ENCODE measurements around the gene GSK3A.

Gene GSK3A

DNA sequence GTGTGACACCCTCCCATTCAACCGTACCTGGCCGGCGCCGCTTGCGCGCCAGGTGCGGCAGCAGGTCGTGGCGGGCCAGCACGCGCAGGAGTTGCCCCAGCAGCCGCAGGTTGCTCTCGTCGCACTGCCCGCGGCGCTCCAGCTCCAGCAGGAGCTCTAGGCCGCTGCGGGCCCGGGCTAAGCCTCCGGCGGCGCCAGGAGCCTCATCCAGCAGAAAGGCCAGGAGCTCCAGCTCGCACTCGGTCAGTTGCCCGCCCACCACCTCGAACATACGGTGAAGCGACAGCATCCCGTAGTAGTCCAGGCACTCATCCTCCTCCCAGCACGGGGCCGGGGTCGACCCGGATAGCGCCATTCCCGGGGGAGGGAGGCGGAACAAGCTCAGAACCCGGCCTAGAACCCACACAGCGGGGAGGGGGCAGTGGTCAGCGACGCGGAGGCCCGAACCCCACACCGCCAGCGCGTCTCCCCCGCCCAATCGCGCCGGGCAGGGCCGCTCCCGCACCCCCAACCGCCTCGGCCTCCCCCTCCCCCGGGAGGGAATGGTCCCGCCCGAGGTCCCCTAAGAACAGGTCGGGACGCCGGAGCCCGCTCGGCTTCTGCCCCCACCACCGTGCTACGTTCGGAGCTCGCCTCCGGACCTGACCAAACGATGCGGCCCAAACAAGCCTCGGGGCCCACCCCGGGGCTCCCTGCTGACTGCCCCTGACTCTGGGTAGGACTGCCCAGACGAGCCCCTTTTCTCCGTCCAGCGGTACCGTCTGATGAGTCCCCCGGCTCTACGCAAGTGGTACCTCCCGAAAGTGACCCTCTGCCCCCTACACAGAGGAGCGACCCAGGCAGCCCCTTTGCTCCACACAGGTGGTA, 25.5 kb downstream of the GSK3A start:
- H3K27ac ChIP-seq (ENCODE audit: low read length, poor library complexity, severe bottlenecking), result peak overlapping the region; percentile 56
- H3K27me3 ChIP-seq (ENCODE audit: control insufficient read depth in 1 of 2, insufficient read depth in 1 of 2, low read length in 2 of 2), result no peaks in the 10 kb centered on the region
- no peak overlapping the region for H2AK5ac ChIP-seq (ENCODE audit: low read length, severe bottlenecking)
- peak overlapping the region; percentile 45 to 88 for H3K18ac ChIP-seq (ENCODE audit: low read depth in 1 of 2, low read length in 2 of 2)
- peaks cover 28% of the 10 kb centered on the region for H3K4me1 ChIP-seq (ENCODE audit: control insufficient read depth, insufficient read depth, low read depth, low read length)
- H4K8ac ChIP-seq (ENCODE audit: low read length), result peak overlapping the region; percentile 84
- peak overlapping the region; percentile 94 for H3K9ac ChIP-seq (ENCODE audit: low read length)
- peak overlapping the region; percentile 64 to 67 for H3K4ac ChIP-seq (ENCODE audit: low read depth in 1 of 2, low read length in 2 of 2)
- peak overlapping the region; percentile 69 for H2AFZ ChIP-seq (ENCODE audit: low read depth, low read length)
- H3K23ac ChIP-seq (ENCODE audit: low read length in 2 of 2), result peak overlapping the region in 1 of 2 experiments; percentile 98
- no peak overlapping the region for H2BK5ac ChIP-seq (ENCODE audit: low read depth, low read length, poor library complexity, severe bottlenecking)
- H3K9me3 ChIP-seq (ENCODE audit: control insufficient read depth, low read length), result no peaks in the 10 kb centered on the region
- peaks cover 27% of the 10 kb centered on the region for H3K79me1 ChIP-seq (replicated peaks; ENCODE audit: low read length, poor library complexity, severe bottlenecking)
- H3K4me3 ChIP-seq (ENCODE audit: insufficient read depth in 1 of 2, low read depth in 1 of 2, low read length in 2 of 2), result peak overlapping the region; percentile 87 to 91
- peak overlapping the region; percentile 84 for H2BK15ac ChIP-seq (ENCODE audit: low read depth, poor library complexity, severe bottlenecking)
- H4K91ac ChIP-seq (ENCODE audit: low read length), result peak overlapping the region; percentile 88
- DNase-seq, result peak; percentile 58
- H2BK12ac ChIP-seq (ENCODE audit: low read length in 2 of 2), result peak overlapping the region in 1 of 2 experiments; percentile 75
- peaks cover 19 to 32% of the 10 kb centered on the region in 2 experiments for H3K36me3 ChIP-seq (ENCODE audit: control insufficient read depth in 1 of 2, insufficient read depth in 2 of 2, low read depth in 1 of 2, low read length in 2 of 2)
- H3K14ac ChIP-seq (ENCODE audit: low read length in 2 of 2), result peak overlapping the region in 1 of 2 experiments; percentile 93
- H3K4me2 ChIP-seq (ENCODE audit: low read length, poor library complexity, severe bottlenecking), result peak overlapping the region; percentile 98
- WGBS, result 1% methylated on average over 73 of the region's 79 CpGs
- peak overlapping the region; percentile 83 for H2BK120ac ChIP-seq (ENCODE audit: low read depth, low read length)

DNA sequence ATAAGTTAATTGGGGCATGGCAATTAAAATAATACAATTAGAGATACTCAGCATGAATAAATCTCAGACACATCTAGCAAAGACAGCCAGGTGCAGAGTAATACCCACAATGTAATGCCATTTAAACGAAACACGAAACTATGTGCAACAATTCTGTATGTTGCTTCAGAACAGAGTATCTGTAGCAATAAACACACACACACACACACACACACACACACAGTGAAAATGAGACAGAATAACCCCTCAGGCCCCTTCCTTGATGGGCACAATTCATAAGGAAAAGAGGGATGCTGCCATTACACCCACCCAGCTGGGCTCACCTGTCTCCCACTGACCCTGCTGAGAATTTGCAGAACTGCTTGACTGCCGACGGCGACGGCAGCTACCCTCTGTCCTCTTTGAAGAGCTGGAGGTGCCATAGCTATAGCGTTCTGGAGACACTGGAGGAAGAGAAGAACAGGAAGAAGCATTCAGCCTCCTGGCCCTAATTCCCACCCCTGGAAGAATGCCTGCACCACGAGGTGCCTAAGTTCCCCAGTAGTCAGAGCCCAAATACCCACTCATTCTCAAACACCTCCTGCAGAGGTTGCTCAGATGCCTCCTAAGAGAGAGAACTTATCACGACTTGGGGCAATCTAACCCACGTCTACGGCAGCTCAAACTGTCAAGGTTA, 27.5 kb downstream of the GSK3A start:
- peaks cover 29% of the 10 kb centered on the region for H3K79me1 ChIP-seq (replicated peaks; ENCODE audit: low read length, poor library complexity, severe bottlenecking)
- H3K4me3 ChIP-seq (ENCODE audit: insufficient read depth in 1 of 2, low read depth in 1 of 2, low read length in 2 of 2), result no peak overlapping the region
- H3K4ac ChIP-seq (ENCODE audit: low read depth in 1 of 2, low read length in 2 of 2), result no peak overlapping the region
- H4K8ac ChIP-seq (ENCODE audit: low read length), result no peak overlapping the region
- H3K4me1 ChIP-seq (ENCODE audit: control insufficient read depth, insufficient read depth, low read depth, low read length), result peaks cover 20% of the 10 kb centered on the region
- H3K27me3 ChIP-seq (ENCODE audit: control insufficient read depth in 1 of 2, insufficient read depth in 1 of 2, low read length in 2 of 2), result no peaks in the 10 kb centered on the region
- no peak overlapping the region for H3K9ac ChIP-seq (ENCODE audit: low read length)
- no peak overlapping the region for H2BK5ac ChIP-seq (ENCODE audit: low read depth, low read length, poor library complexity, severe bottlenecking)
- no peak overlapping the region for H4K91ac ChIP-seq (ENCODE audit: low read length)
- whole genome bisulfite sequencing, result 94% methylated on average over 9 of the region's 11 CpGs
- H3K23ac ChIP-seq (ENCODE audit: low read length in 2 of 2), result no peak overlapping the region
- no peak overlapping the region for H2AFZ ChIP-seq (ENCODE audit: low read depth, low read length)
- peaks cover 25 to 34% of the 10 kb centered on the region in 2 experiments for H3K36me3 ChIP-seq (ENCODE audit: control insufficient read depth in 1 of 2, insufficient read depth in 2 of 2, low read depth in 1 of 2, low read length in 2 of 2)
- no peak overlapping the region for H2BK120ac ChIP-seq (ENCODE audit: low read depth, low read length)
- H3K9me3 ChIP-seq (ENCODE audit: control insufficient read depth, low read length), result no peaks in the 10 kb centered on the region
- no peak overlapping the region for H3K14ac ChIP-seq (ENCODE audit: low read length in 2 of 2)
- H3K4me2 ChIP-seq (ENCODE audit: low read length, poor library complexity, severe bottlenecking), result no peak overlapping the region
- DNase-seq, result no peak
- H2BK12ac ChIP-seq (ENCODE audit: low read length in 2 of 2), result no peak overlapping the region
- H3K18ac ChIP-seq (ENCODE audit: low read depth in 1 of 2, low read length in 2 of 2), result no peak overlapping the region
- H2AK5ac ChIP-seq (ENCODE audit: low read length, severe bottlenecking), result no peak overlapping the region
- H2BK15ac ChIP-seq (ENCODE audit: low read depth, poor library complexity, severe bottlenecking), result no peak overlapping the region
- no peak overlapping the region for H3K27ac ChIP-seq (ENCODE audit: low read length, poor library complexity, severe bottlenecking)

DNA sequence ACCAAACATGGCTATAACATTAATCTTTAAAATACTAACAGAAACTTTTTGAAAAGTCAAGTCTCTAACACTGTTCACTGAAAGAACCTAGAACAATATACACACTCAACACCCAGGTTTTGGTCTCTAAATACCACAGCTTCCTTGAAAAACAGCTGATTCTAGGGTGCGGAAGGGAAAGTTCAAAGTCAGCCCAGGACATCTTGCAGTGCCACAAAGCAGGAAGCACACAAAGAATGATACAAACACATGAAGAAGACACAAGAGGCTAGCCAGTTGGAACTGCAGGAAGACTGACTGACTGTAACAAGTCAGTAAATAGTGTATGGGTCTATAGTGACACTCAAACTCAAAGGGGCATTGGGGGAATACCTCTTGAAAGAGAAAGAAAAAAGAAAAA, 29.5 kb downstream of the GSK3A start:
- Histone ChIP-seq H3K79me1 (replicated peaks; ENCODE audit: low read length, poor library complexity, severe bottlenecking) (peaks cover 36% of the 10 kb centered on the region), H3K14ac (ENCODE audit: low read length in 2 of 2) (no peak overlapping the region)
- DNase-seq, result no peak

DNA sequence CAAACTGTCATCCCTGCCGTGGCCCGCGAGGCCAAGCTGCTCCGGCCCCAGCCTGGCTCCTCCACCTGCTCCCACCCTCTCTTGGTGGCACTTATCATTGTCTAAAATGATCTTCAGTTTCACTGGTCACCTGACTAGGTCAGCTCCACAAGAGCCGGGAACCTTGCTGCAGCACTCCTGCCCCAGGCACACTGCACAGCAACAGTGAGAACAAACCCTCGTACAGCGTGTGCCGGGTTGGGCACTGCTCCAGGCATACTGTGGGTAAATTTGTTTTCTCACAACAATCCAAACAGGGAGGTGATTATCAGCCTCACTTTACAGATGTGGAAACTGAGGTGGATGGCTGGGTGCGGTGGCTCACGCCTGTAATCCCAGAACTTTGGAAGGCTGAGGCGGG, 33.8 kb downstream of the GSK3A start:
- Histone ChIP-seq H3K4ac (ENCODE audit: low read depth in 1 of 2, low read length in 2 of 2) (peak overlapping the region in 1 of 2 experiments; percentile 77), H2BK120ac (ENCODE audit: low read depth, low read length) (peak overlapping the region; percentile 2), H3K9ac (ENCODE audit: low read length) (no peak overlapping the region), H3K4me2 (ENCODE audit: low read length, poor library complexity, severe bottlenecking) (no peak overlapping the region), H3K4me3 (ENCODE audit: insufficient read depth in 1 of 2, low read depth in 1 of 2, low read length in 2 of 2) (no peak overlapping the region), H3K36me3 (ENCODE audit: control insufficient read depth in 1 of 2, insufficient read depth in 2 of 2, low read depth in 1 of 2, low read length in 2 of 2) (peaks cover 70 to 71% of the 10 kb centered on the region in 2 experiments), H3K79me1 (replicated peaks; ENCODE audit: low read length, poor library complexity, severe bottlenecking) (peaks cover 43% of the 10 kb centered on the region), H2BK12ac (ENCODE audit: low read length in 2 of 2) (peak overlapping the region; percentile 21 to 22), H3K23ac (ENCODE audit: low read length in 2 of 2) (no peak overlapping the region), H3K27me3 (ENCODE audit: control insufficient read depth in 1 of 2, insufficient read depth in 1 of 2, low read length in 2 of 2) (no peaks in the 10 kb centered on the region), H2BK15ac (ENCODE audit: low read depth, poor library complexity, severe bottlenecking) (peak overlapping the region; percentile 65), H3K14ac (ENCODE audit: low read length in 2 of 2) (no peak overlapping the region), H2AFZ (ENCODE audit: low read depth, low read length) (no peak overlapping the region), H4K8ac (ENCODE audit: low read length) (no peak overlapping the region), H2BK5ac (ENCODE audit: low read depth, low read length, poor library complexity, severe bottlenecking) (no peak overlapping the region), H2AK5ac (ENCODE audit: low read length, severe bottlenecking) (no peak overlapping the region), H3K18ac (ENCODE audit: low read depth in 1 of 2, low read length in 2 of 2) (no peak overlapping the region), H4K91ac (ENCODE audit: low read length) (peak overlapping the region; percentile 82), H3K27ac (ENCODE audit: low read length, poor library complexity, severe bottlenecking) (no peak overlapping the region), H3K9me3 (ENCODE audit: control insufficient read depth, low read length) (no peaks in the 10 kb centered on the region), H3K4me1 (ENCODE audit: control insufficient read depth, insufficient read depth, low read depth, low read length) (peaks cover 19% of the 10 kb centered on the region)
- WGBS, result 99% methylated on average over 11 of the region's 11 CpGs
- DNase-seq, result no peak

More for the DNA sequence above, 29.5 kb downstream of the GSK3A start:
- no peak overlapping the region for H3K9ac ChIP-seq (ENCODE audit: low read length)
- 100% methylated on average over 1 of the region's 1 CpG for WGBS
- no peak overlapping the region for H2BK15ac ChIP-seq (ENCODE audit: low read depth, poor library complexity, severe bottlenecking)
- no peak overlapping the region for H2AK5ac ChIP-seq (ENCODE audit: low read length, severe bottlenecking)
- peaks cover 19% of the 10 kb centered on the region for H3K4me1 ChIP-seq (ENCODE audit: control insufficient read depth, insufficient read depth, low read depth, low read length)
- H3K27me3 ChIP-seq (ENCODE audit: control insufficient read depth in 1 of 2, insufficient read depth in 1 of 2, low read length in 2 of 2), result no peaks in the 10 kb centered on the region
- no peak overlapping the region for H3K27ac ChIP-seq (ENCODE audit: low read length, poor library complexity, severe bottlenecking)
- no peak overlapping the region for H2BK120ac ChIP-seq (ENCODE audit: low read depth, low read length)
- no peaks in the 10 kb centered on the region for H3K9me3 ChIP-seq (ENCODE audit: control insufficient read depth, low read length)
- H2BK12ac ChIP-seq (ENCODE audit: low read length in 2 of 2), result no peak overlapping the region
- H4K91ac ChIP-seq (ENCODE audit: low read length), result no peak overlapping the region
- no peak overlapping the region for H2AFZ ChIP-seq (ENCODE audit: low read depth, low read length)
- no peak overlapping the region for H3K4ac ChIP-seq (ENCODE audit: low read depth in 1 of 2, low read length in 2 of 2)
- no peak overlapping the region for H3K18ac ChIP-seq (ENCODE audit: low read depth in 1 of 2, low read length in 2 of 2)
- H4K8ac ChIP-seq (ENCODE audit: low read length), result no peak overlapping the region
- H2BK5ac ChIP-seq (ENCODE audit: low read depth, low read length, poor library complexity, severe bottlenecking), result no peak overlapping the region
- peaks cover 45 to 55% of the 10 kb centered on the region in 2 experiments for H3K36me3 ChIP-seq (ENCODE audit: control insufficient read depth in 1 of 2, insufficient read depth in 2 of 2, low read depth in 1 of 2, low read length in 2 of 2)
- H3K4me3 ChIP-seq (ENCODE audit: insufficient read depth in 1 of 2, low read depth in 1 of 2, low read length in 2 of 2), result no peak overlapping the region
- no peak overlapping the region for H3K23ac ChIP-seq (ENCODE audit: low read length in 2 of 2)
- H3K4me2 ChIP-seq (ENCODE audit: low read length, poor library complexity, severe bottlenecking), result no peak overlapping the region
